Mucosa of descending colon (tissue), 3 donors: ENCODE measurements around the gene SORCS2. TPM values are rescaled to one million over a fixed set of nuclear protein-coding genes. Genes with fewer than 3 reads are reported as not detected.

Experiments
- ATAC-seq: fragments of 200-7000 bp; cut with Tn5 transposase; one replicate; pipeline ENCODE4 v1.9.1; 2020; ENCODE audit warnings: mild to moderate bottlenecking, moderate library complexity
- DNase-seq, 3 donors: peaks; one replicate each; pipeline ENCODE4 v3.0.0-alpha.2; 2020
- H3K36me3 ChIP-seq: fragments of 200-600 bp; one replicate; pipeline ENCODE4 v1.8.0; 2021; ENCODE audit warnings: low read depth, mild to moderate bottlenecking
- H3K4me1 ChIP-seq: fragments of 200-600 bp; one replicate; pipeline ENCODE4 v1.8.0; 2021; ENCODE audit warnings: low read depth, mild to moderate bottlenecking
- H3K4me3 ChIP-seq: fragments of 200-600 bp; one replicate; pipeline ENCODE4 v1.8.0; 2021; ENCODE audit warnings: mild to moderate bottlenecking
- H3K9me3 ChIP-seq: fragments of 200-600 bp; one replicate; pipeline ENCODE4 v1.8.0; 2021; ENCODE audit warnings: mild to moderate bottlenecking
- CTCF ChIP-seq: fragments of 200-600 bp; IDR thresholded peaks from one replicate; pipeline ENCODE4 v1.8.0; 2022; ENCODE audit warnings: antibody characterized with exemption, mild to moderate bottlenecking
- intact Hi-C, 2 donors: fragments of 100-400 bp; cut with DNase I in 1 of 2; cut with micrococcal nuclease in 1 of 2; formaldehyde crosslinking; loops; one replicate each; pipeline versions ENCODE4 v1.11.0 to v1.11.1; 2022; cut with DNase I, micrococcal nuclease
- microRNA-seq: library from miRNA; unstranded; fragments of <30 nt; microRNA quantifications from one replicate; pipeline ENCODE4, GENCODE V29; 2019
- total RNA-seq, 3 donors: library from RNA; stranded (reverse); fragmentation: NEBNext Ultra II Directional in 2 of 3; extraction: Animal tissue kit (Norgen Biotek cat#: 25700) in 2 of 3; gene quantifications; one replicate each; pipeline versions ENCODE4 v1.2.1 to v1.2.4, GENCODE V29; 2021 to 2023
- donor health status: DM: no; HTN: no; CAD: no; lungs with moderate emphysema.
- donor health status: DM: no; HTN: no; CAD: no.
- donor health status: DM: no; HTN: yes; CAD: no.

The SORCS2 gene
- total RNA-seq, 3 donors from 2014 or later, result 0.20 to 3.1 (median 1.5) TPM

DNA sequence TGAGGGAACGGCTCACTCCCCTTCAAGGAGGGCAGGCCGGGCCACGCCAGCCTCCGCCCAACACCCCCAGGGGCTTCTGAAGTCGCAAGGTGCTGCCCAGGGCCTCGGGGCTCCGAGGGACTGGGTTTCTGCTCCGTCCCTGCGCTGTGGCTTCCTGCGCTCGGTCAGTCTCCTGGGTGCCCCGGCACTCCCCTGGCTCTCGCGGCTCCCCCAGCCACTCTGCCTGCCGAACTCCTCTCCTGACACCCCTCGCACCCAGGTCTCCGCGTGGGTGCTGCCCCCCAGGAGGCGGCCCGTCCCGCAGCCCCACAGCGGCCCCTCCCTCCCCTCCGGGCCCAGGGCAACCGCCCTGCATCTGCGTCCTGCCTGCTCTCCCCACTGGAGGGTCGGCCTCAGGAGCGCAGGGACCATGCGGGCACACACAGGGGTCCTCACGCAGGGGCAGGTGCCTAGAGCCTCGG is 595.4 kb downstream of the SORCS2 start:
- no peaks in the 10 kb centered on the region for H3K36me3 ChIP-seq
- no peak for TF ChIP-seq CTCF

DNA sequence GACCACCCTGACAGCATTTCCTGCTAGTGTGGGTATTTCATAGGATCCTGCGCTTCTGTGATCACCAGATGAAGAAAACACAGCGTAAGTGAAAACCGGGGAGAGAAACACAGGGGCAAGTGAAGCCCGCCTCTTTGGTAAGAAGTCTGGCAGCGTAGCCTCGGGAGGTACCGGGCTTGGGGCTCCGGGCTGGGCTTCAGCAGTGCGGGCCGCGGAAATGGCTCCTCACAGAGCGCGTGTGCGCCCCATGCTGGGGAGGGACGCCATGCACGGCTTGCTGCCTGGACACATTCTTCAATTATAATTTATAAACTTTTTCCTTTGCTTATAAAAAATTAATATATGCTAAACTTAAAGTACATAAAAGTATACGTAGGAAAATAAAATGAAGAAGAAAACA is 595.9 kb downstream of the SORCS2 start:
- Histone ChIP-seq H3K9me3 (no peaks in the 10 kb centered on the region), H3K4me1 (peaks cover 7% of the 10 kb centered on the region), H3K4me3 (no peak overlapping the region), H3K36me3 (no peaks in the 10 kb centered on the region)
- ATAC-seq, result no peak
- intact Hi-C loops, result no loop called here
- no peak for TF ChIP-seq CTCF
- no peak for DNase-seq

More for the DNA sequence above, 595.4 kb downstream of the SORCS2 start:
- peaks cover 10% of the 10 kb centered on the region for H3K4me1 ChIP-seq
- no peaks in the 10 kb centered on the region for H3K9me3 ChIP-seq
- no peak overlapping the region for H3K4me3 ChIP-seq
- no peak for DNase-seq
- no peak for ATAC-seq
- intact Hi-C loops, result no loop called here

GRCh38 chr4:7788694-7789425 is 596.5 kb downstream of the SORCS2 start:
- no peak overlapping the region for H3K4me3 ChIP-seq
- H3K36me3 ChIP-seq, result no peaks in the 10 kb centered on the region
- DNase-seq, result no peak
- H3K9me3 ChIP-seq, result no peaks in the 10 kb centered on the region
- intact Hi-C loops, result no loop called here
- peaks cover 1% of the 10 kb centered on the region for H3K4me1 ChIP-seq
- ATAC-seq, result no peak
- no peak for TF ChIP-seq CTCF

DNA sequence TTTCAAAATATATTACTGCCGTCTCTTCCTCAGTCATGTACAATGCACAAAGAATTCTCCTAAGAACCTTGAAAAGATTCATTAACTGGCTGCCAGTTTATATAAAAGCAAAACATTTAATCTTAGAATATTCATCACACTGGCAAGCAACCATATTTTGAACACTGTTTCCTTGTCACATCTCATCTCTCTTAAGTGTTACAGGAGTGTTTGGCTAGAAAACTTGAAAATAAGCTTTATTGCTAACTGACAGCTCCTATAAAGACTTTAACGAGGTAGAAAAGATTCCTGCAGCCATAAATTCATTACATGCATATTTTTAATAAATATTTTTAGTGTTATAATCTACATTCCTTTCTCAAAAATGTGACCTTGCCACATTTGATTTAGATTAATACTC is 597.7 kb downstream of the SORCS2 start:
- no peak overlapping the region for H3K4me3 ChIP-seq
- no peak for TF ChIP-seq CTCF
- no peaks in the 10 kb centered on the region for H3K9me3 ChIP-seq
- DNase-seq, result no peak
- no peak for ATAC-seq
- no peaks in the 10 kb centered on the region for H3K36me3 ChIP-seq
- intact Hi-C loops, result no loop called here
- no peaks in the 10 kb centered on the region for H3K4me1 ChIP-seq

- Histone ChIP-seq H3K9me3 (no peaks in the 10 kb centered on the region), H3K4me3 (no peak overlapping the region), H3K4me1 (no peaks in the 10 kb centered on the region), H3K36me3 (no peaks in the 10 kb centered on the region)
- TF ChIP-seq CTCF, result no peak
- intact Hi-C loops, result no loop called here
- ATAC-seq, result no peak
- no peak for DNase-seq
Measured at GRCh38 chr4:7790999-7791398, 598.7 kb downstream of the SORCS2 start.

Small RNAs within 50 kb of the gene (microRNA-seq; reads per million reads assigned to microRNA genes)
- gene MIR4274, result not detected
- gene MIR4798, result not detected

Other genes starting within 250 kb of the SORCS2 start
- 10 to 100 TPM; 22.2 to 32.7 (median 27.6) TPM for gene TADA2B, start 149.2 kb upstream of the SORCS2 start, total RNA-seq
- 10 to 100 TPM; 27.5 to 31.5 (median 28.4) TPM for gene GRPEL1, start 124.5 kb upstream of the SORCS2 start, total RNA-seq
- gene PSAPL1, start 242.4 kb downstream of the SORCS2 start, total RNA-seq, result not detected